Measurements from ENCODE around the gene TMEM119. TPM values are rescaled to one million over a fixed set of nuclear protein-coding genes. Genes with fewer than 3 reads are reported as not detected.

TMEM119 gene
- polyA plus RNA-seq, 4 donors = 0.67 to 12.3 (median 6.0) TPM

DNA sequence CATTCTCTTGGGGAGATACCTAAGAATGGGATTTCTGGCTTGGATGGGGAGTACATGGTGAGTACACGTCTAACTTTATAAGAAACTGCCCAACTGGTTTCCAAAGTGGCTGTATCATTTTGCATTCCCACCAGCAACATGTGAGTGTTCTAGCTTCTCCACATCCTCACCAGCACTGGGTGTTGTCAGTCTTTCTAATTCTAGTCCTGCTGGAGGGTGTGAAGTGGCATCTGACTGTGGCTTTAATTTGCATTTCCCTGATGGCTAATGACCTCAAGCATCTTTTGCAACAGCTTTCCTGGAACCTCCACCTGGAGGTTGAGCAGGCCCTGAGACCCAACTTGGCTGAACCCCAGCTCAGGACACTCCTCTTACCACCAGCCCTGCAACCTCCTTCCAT is 18.0 kb upstream of the TMEM119 start:
- Histone ChIP-seq H3K4me1 (ENCODE audit: control insufficient read depth in 3 of 3, insufficient read depth in 2 of 3, low read depth in 1 of 3, low read length in 2 of 3) (no peaks in the 10 kb centered on the region), H3K9me3 (ENCODE audit: control insufficient read depth in 2 of 2, insufficient read depth in 1 of 2, low read depth in 1 of 2, low read length in 1 of 2) (peaks cover 0 to 3% of the 10 kb centered on the region in 2 donors), H3K27me3 (ENCODE audit: control insufficient read depth in 3 of 3, insufficient read depth in 3 of 3, low read length in 3 of 3) (peaks cover 0 to 3% (median 0%) of the 10 kb centered on the region in 3 donors), H3K36me3 (ENCODE audit: control insufficient read depth in 3 of 3, insufficient read depth in 2 of 3, low read depth in 1 of 3, low read length in 3 of 3) (no peaks in the 10 kb centered on the region), H3K27ac (ENCODE audit: low read depth in 1 of 3, low read length in 2 of 3) (no peak overlapping the region), H3K4me3 (ENCODE audit: low read depth in 1 of 3, low read length in 3 of 3) (no peak overlapping the region)
- DNase-seq (no peak), FAIRE-seq (no peak)
- 83 to 100% (median 93%) methylated on average over 1 of the region's 1 CpG for WGBS, 3 donors

DNA sequence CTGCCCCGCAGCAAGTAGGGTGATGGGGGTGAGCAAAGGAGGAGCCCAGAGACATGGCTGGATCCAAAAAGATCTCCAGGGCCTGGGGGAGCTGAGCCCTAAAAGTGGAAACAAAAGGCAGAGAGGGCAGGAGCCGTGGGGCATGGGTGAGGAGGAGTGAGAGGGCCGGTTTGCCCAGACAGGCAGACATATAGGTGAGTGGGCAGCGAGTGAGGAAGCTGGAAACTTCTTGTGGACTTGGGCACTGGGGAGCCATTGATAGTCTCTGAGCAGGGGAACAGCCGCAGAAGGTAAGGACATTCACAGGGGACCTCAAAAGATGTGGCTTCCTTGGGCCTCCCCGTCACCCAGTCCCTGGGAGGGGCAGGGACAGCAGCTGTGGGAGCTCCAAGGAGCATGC is 16.8 kb upstream of the TMEM119 start:
- H3K4me3 ChIP-seq (ENCODE audit: low read depth in 1 of 3, low read length in 3 of 3) = no peak overlapping the region
- DNase-seq (no peak), FAIRE-seq (no peak)
- H3K36me3 ChIP-seq (ENCODE audit: control insufficient read depth in 3 of 3, insufficient read depth in 2 of 3, low read depth in 1 of 3, low read length in 3 of 3) = no peaks in the 10 kb centered on the region
- H3K27me3 ChIP-seq (ENCODE audit: control insufficient read depth in 3 of 3, insufficient read depth in 3 of 3, low read length in 3 of 3) = no peaks in the 10 kb centered on the region
- 79 to 92% (median 88%) methylated on average over 6 of the region's 6 CpGs for WGBS, 3 donors
- peaks cover 0 to 4% (median 0%) of the 10 kb centered on the region in 3 donors for H3K4me1 ChIP-seq (ENCODE audit: control insufficient read depth in 3 of 3, insufficient read depth in 2 of 3, low read depth in 1 of 3, low read length in 2 of 3)
- H3K9me3 ChIP-seq (ENCODE audit: control insufficient read depth in 2 of 2, insufficient read depth in 1 of 2, low read depth in 1 of 2, low read length in 1 of 2) = peaks cover 0 to 3% of the 10 kb centered on the region in 2 donors
- H3K27ac ChIP-seq (ENCODE audit: low read depth in 1 of 3, low read length in 2 of 3) = no peak overlapping the region

DNA sequence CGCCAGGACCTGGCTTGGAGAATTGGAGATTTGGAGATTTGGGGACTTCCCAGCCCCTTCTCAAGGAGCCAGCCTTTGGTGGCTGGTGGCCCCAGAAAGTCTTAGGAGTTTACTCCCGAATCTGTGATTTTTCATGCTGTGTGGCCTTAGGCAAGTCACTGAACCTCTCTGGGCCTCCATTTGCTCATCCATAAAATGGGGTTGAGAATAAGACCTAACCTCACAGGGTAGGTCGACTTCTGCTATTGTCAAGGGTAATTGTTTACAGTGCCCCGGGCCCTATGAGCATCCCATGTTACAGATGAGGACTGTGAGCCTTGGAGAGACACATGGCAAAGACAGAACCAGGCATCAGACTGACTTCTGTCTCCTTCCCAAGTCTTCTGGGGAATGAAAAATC is 16.2 kb upstream of the TMEM119 start:
- Histone ChIP-seq H3K27ac (ENCODE audit: low read depth in 1 of 3, low read length in 2 of 3) (no peak overlapping the region), H3K27me3 (ENCODE audit: control insufficient read depth in 3 of 3, insufficient read depth in 3 of 3, low read length in 3 of 3) (no peaks in the 10 kb centered on the region), H3K4me1 (ENCODE audit: control insufficient read depth in 3 of 3, insufficient read depth in 2 of 3, low read depth in 1 of 3, low read length in 2 of 3) (peaks cover 0 to 4% (median 0%) of the 10 kb centered on the region in 3 donors), H3K9me3 (ENCODE audit: control insufficient read depth in 2 of 2, insufficient read depth in 1 of 2, low read depth in 1 of 2, low read length in 1 of 2) (peaks cover 0 to 3% of the 10 kb centered on the region in 2 donors), H3K4me3 (ENCODE audit: low read depth in 1 of 3, low read length in 3 of 3) (no peak overlapping the region), H3K36me3 (ENCODE audit: control insufficient read depth in 3 of 3, insufficient read depth in 2 of 3, low read depth in 1 of 3, low read length in 3 of 3) (no peaks in the 10 kb centered on the region)
- DNase-seq (no peak), FAIRE-seq (no peak)
- WGBS, 3 donors = 74 to 83% (median 81%) methylated on average over 4 of the region's 4 CpGs

DNA sequence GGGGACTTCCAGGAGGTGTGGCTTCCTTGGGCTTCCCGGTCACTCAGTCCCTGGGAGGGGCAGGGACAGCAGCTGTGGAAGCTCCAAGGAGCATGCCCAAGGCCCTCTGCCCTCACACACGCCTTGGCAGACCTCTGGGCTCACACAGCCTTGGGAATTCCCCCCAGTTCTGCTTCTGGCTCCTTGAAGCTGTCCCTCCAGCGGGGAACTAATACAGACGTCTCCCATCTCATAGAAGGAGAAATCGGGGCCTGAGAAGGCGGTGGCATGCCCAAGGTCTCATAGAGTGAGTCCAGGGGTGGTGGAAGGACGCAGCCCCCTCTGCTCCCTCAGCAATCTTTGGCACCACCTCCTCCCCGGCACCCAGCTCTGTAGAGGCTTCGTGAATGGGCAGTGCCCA is 15.7 kb upstream of the TMEM119 start:
- H3K9me3 ChIP-seq (ENCODE audit: control insufficient read depth in 2 of 2, insufficient read depth in 1 of 2, low read depth in 1 of 2, low read length in 1 of 2) = peaks cover 0 to 3% of the 10 kb centered on the region in 2 donors
- no peak overlapping the region for H3K27ac ChIP-seq (ENCODE audit: low read depth in 1 of 3, low read length in 2 of 3)
- no peaks in the 10 kb centered on the region for H3K27me3 ChIP-seq (ENCODE audit: control insufficient read depth in 3 of 3, insufficient read depth in 3 of 3, low read length in 3 of 3)
- FAIRE-seq (no peak), DNase-seq (no peak)
- H3K4me1 ChIP-seq (ENCODE audit: control insufficient read depth in 3 of 3, insufficient read depth in 2 of 3, low read depth in 1 of 3, low read length in 2 of 3) = peaks cover 0 to 4% (median 0%) of the 10 kb centered on the region in 3 donors
- H3K36me3 ChIP-seq (ENCODE audit: control insufficient read depth in 3 of 3, insufficient read depth in 2 of 3, low read depth in 1 of 3, low read length in 3 of 3) = no peaks in the 10 kb centered on the region
- no peak overlapping the region for H3K4me3 ChIP-seq (ENCODE audit: low read depth in 1 of 3, low read length in 3 of 3)
- 50 to 58% (median 51%) methylated on average over 9 of the region's 9 CpGs for WGBS, 3 donors

DNA sequence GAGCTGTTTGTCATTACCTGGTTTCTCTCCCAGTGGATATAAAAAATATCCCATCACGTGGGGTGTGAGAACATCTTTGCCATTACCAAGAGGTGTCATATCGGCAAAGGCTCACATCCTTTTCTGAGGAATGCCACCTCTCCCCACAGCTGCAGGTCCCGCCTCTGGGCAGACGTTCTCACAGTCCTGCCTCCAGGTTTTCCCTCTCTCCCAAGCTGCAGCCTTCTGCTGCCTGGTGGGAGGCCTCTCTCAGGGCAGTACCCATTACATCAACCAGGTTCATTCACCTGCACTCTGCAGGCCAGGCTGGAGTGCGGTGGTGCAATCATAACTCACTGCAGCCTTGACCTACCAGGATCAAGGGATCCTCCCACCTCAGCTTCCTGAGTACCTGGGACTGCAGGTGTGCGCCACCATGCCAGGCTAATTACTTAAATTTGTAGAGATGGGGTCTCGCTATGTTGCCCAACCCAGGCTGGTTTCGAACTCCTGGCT is 15.0 kb upstream of the TMEM119 start:
- H3K36me3 ChIP-seq (ENCODE audit: control insufficient read depth in 3 of 3, insufficient read depth in 2 of 3, low read depth in 1 of 3, low read length in 3 of 3) = no peaks in the 10 kb centered on the region
- H3K4me1 ChIP-seq (ENCODE audit: control insufficient read depth in 3 of 3, insufficient read depth in 2 of 3, low read depth in 1 of 3, low read length in 2 of 3) = peaks cover 0 to 4% (median 0%) of the 10 kb centered on the region in 3 donors
- no peak overlapping the region for H3K4me3 ChIP-seq (ENCODE audit: low read depth in 1 of 3, low read length in 3 of 3)
- FAIRE-seq = no peak
- H3K27ac ChIP-seq (ENCODE audit: low read depth in 1 of 3, low read length in 2 of 3) = no peak overlapping the region
- H3K9me3 ChIP-seq (ENCODE audit: control insufficient read depth in 2 of 2, insufficient read depth in 1 of 2, low read depth in 1 of 2, low read length in 1 of 2) = peaks cover 0 to 3% of the 10 kb centered on the region in 2 donors
- peak in 1 of 2 donors; percentile 24 for DNase-seq
- H3K27me3 ChIP-seq (ENCODE audit: control insufficient read depth in 3 of 3, insufficient read depth in 3 of 3, low read length in 3 of 3) = no peaks in the 10 kb centered on the region
- WGBS, 3 donors = 49 to 71% (median 64%) methylated on average over 8 of the region's 8 CpGs

DNA sequence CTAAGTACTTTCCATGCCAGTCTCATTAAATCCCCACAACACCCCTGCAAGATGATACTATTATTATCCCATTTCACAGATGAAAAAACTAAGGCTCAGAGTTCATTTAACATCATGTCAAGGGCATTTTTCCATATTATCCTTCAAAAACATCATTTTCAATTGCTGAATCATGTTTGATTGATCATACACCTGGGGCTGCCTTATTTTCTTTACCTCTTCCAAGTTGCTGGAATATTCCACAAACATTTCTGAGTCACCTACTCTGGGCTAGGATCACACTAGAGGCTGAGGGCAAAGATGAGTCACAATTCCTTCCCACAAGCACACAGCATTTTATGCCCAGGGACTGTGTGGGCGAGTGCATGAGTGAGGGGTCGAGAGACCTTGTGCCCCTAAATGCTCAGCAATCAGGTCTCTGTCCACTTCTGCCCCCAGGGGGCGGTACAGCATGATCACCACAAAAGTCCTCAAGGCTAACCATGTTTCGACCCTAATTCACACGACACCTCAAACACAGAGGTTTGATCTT is 14.1 kb upstream of the TMEM119 start:
- FAIRE-seq (no peak), DNase-seq (no peak)
- no peaks in the 10 kb centered on the region for H3K27me3 ChIP-seq (ENCODE audit: control insufficient read depth in 3 of 3, insufficient read depth in 3 of 3, low read length in 3 of 3)

GRCh38 chr12:108610856-108611605 is 13.1 kb upstream of the TMEM119 start:
- Histone ChIP-seq H3K4me1 (ENCODE audit: control insufficient read depth in 3 of 3, insufficient read depth in 2 of 3, low read depth in 1 of 3, low read length in 2 of 3) (peaks cover 0 to 4% (median 0%) of the 10 kb centered on the region in 3 donors), H3K9me3 (ENCODE audit: control insufficient read depth in 2 of 2, insufficient read depth in 1 of 2, low read depth in 1 of 2, low read length in 1 of 2) (peaks cover 0 to 2% of the 10 kb centered on the region in 2 donors), H3K36me3 (ENCODE audit: control insufficient read depth in 3 of 3, insufficient read depth in 2 of 3, low read depth in 1 of 3, low read length in 3 of 3) (no peaks in the 10 kb centered on the region), H3K27me3 (ENCODE audit: control insufficient read depth in 3 of 3, insufficient read depth in 3 of 3, low read length in 3 of 3) (no peaks in the 10 kb centered on the region), H3K4me3 (ENCODE audit: low read depth in 1 of 3, low read length in 3 of 3) (no peak overlapping the region), H3K27ac (ENCODE audit: low read depth in 1 of 3, low read length in 2 of 3) (no peak overlapping the region)
- FAIRE-seq (no peak), DNase-seq (no peak)
- WGBS, 3 donors = 71 to 82% (median 81%) methylated on average over 15 of the region's 15 CpGs

More for the DNA sequence above, 14.1 kb upstream of the TMEM119 start:
- 30 to 58% (median 45%) methylated on average over 5 of the region's 5 CpGs for WGBS, 3 donors
- H3K27ac ChIP-seq (ENCODE audit: low read depth in 1 of 3, low read length in 2 of 3) = no peak overlapping the region
- H3K4me1 ChIP-seq (ENCODE audit: control insufficient read depth in 3 of 3, insufficient read depth in 2 of 3, low read depth in 1 of 3, low read length in 2 of 3) = peaks cover 0 to 4% (median 0%) of the 10 kb centered on the region in 3 donors
- H3K9me3 ChIP-seq (ENCODE audit: control insufficient read depth in 2 of 2, insufficient read depth in 1 of 2, low read depth in 1 of 2, low read length in 1 of 2) = peaks cover 0 to 3% of the 10 kb centered on the region in 2 donors
- H3K36me3 ChIP-seq (ENCODE audit: control insufficient read depth in 3 of 3, insufficient read depth in 2 of 3, low read depth in 1 of 3, low read length in 3 of 3) = no peaks in the 10 kb centered on the region
- H3K4me3 ChIP-seq (ENCODE audit: low read depth in 1 of 3, low read length in 3 of 3) = no peak overlapping the region

- H3K27ac ChIP-seq (ENCODE audit: low read depth in 1 of 3, low read length in 2 of 3) = no peak overlapping the region
- H3K9me3 ChIP-seq (ENCODE audit: control insufficient read depth in 2 of 2, insufficient read depth in 1 of 2, low read depth in 1 of 2, low read length in 1 of 2) = no peaks in the 10 kb centered on the region
- DNase-seq (no peak), FAIRE-seq (no peak)
- H3K4me3 ChIP-seq (ENCODE audit: low read depth in 1 of 3, low read length in 3 of 3) = no peak overlapping the region
- H3K4me1 ChIP-seq (ENCODE audit: control insufficient read depth in 3 of 3, insufficient read depth in 2 of 3, low read depth in 1 of 3, low read length in 2 of 3) = peaks cover 0 to 4% (median 0%) of the 10 kb centered on the region in 3 donors
- no peaks in the 10 kb centered on the region for H3K36me3 ChIP-seq (ENCODE audit: control insufficient read depth in 3 of 3, insufficient read depth in 2 of 3, low read depth in 1 of 3, low read length in 3 of 3)
- WGBS, 3 donors = 70 to 86% (median 76%) methylated on average over 8 of the region's 8 CpGs
- no peaks in the 10 kb centered on the region for H3K27me3 ChIP-seq (ENCODE audit: control insufficient read depth in 3 of 3, insufficient read depth in 3 of 3, low read length in 3 of 3)
Observed at GRCh38 chr12:108610336-108610815, 12.5 kb upstream of the TMEM119 start.

Measured in small intestine (tissue), 7 donors.